NCI-H2081 treated with DMSO at 0.1 percent for 48 hours (cell line): ENCODE results near the gene GALC.

Experiments
- DNase-seq: peaks from one replicate; lab custom pipeline; 2025; lab: John Stamatoyannopoulos, UW

GALC gene

GRCh38 chr14:87955501-87955900 is 37.5 kb downstream of the GALC start:
- no peak for DNase-seq

- no peak for DNase-seq
Observed at GRCh38 chr14:87952307-87953094, 40.5 kb downstream of the GALC start.

- DNase-seq = no peak
Observed at GRCh38 chr14:87944987-87945604, 47.9 kb downstream of the GALC start.

- no peak for DNase-seq
Observed at GRCh38 chr14:87940894-87941293, 52.1 kb downstream of the GALC start.

GRCh38 chr14:87940382-87940781 is 52.6 kb downstream of the GALC start:
- no peak for DNase-seq

GRCh38 chr14:87935886-87936285 is 57.1 kb downstream of the GALC start:
- no peak for DNase-seq

GRCh38 chr14:87935081-87935828 is 57.7 kb downstream of the GALC start:
- no peak for DNase-seq

- no peak for DNase-seq
Observed at GRCh38 chr14:87934185-87934584, 58.8 kb downstream of the GALC start.

GRCh38 chr14:87916886-87917275 is 76.1 kb downstream of the GALC start:
- no peak for DNase-seq

GRCh38 chr14:87916103-87916885 is 76.7 kb downstream of the GALC start:
- DNase-seq = no peak

- DNase-seq = no peak
Observed at GRCh38 chr14:87908550-87908949, 84.4 kb downstream of the GALC start.

GRCh38 chr14:87901652-87902051 is 91.3 kb downstream of the GALC start:
- no peak for DNase-seq

- DNase-seq = no peak
Observed at GRCh38 chr14:87901236-87901635, 91.7 kb downstream of the GALC start.

GRCh38 chr14:87899228-87899627 is 93.8 kb downstream of the GALC start:
- DNase-seq = no peak

- DNase-seq = no peak
Observed at GRCh38 chr14:87898301-87898700, 94.7 kb downstream of the GALC start.

- DNase-seq = no peak
Observed at GRCh38 chr14:87896393-87897380, 96.3 kb downstream of the GALC start.

- DNase-seq = no peak
Observed at GRCh38 chr14:87894920-87895319, 98.1 kb downstream of the GALC start.

- no peak for DNase-seq
Observed at GRCh38 chr14:87892763-87893162, 100.2 kb downstream of the GALC start.

GRCh38 chr14:87888136-87888999 is 104.6 kb downstream of the GALC start:
- no peak for DNase-seq

- DNase-seq = no peak
Observed at GRCh38 chr14:87883750-87884149, 109.2 kb downstream of the GALC start.
